Caco-2 (cell line): ENCODE measurements around the gene HOXA2. TPM values are rescaled to one million over a fixed set of nuclear protein-coding genes. Genes with fewer than 3 reads are reported as not detected.

Experiments
- BruUV-seq: library from RNA; stranded (reverse); fragments of 400-500 nt; replicated peaks from 2 replicates; lab custom pipeline; 2021; lab: Mats Ljungman, UMichigan
- CTCF ChIA-PET: fragments of 300-600 bp; sonication (Branson Sonifier 250); formaldehyde crosslinking; loops from one replicate; lab custom pipeline; 2022; ENCODE audit warnings: antibody characterized with exemption; lab: Charles Lee
- POLR2A ChIA-PET: fragments of 300-600 bp; sonication (Branson Sonifier 250); formaldehyde crosslinking; loops from one replicate; lab custom pipeline; 2022; ENCODE audit warnings: antibody characterized with exemption; lab: Charles Lee
- DNase-seq, 2 experiments: peaks; one replicate each; pipeline versions ENCODE4 v3.0.0 to v3.0.0-alpha.2; 2020 to 2022
- H3K27me3 ChIP-seq: replicated peaks from 2 replicates; pipeline ENCODE4 v1.6.0; 2011; ENCODE audit warnings: low read length; ENCODE audit not compliant: control insufficient read depth, insufficient read depth
- H3K36me3 ChIP-seq: 2 replicates; pipeline ENCODE4 v1.5.1; 2011; ENCODE audit warnings: low read length; ENCODE audit not compliant: control insufficient read depth, insufficient read depth
- H3K4me1 ChIP-seq: fragments of 250-450 bp; sonication (Bioruptor Pico); 2 replicates; pipeline ENCODE4 v1.5.1; 2020; ENCODE audit warnings: mild to moderate bottlenecking
- H3K4me3 ChIP-seq: 2 replicates; pipeline ENCODE4 v1.5.1; 2011; ENCODE audit warnings: low read depth, mild to moderate bottlenecking, control low read depth, low read length
- H3K9me3 ChIP-seq: fragments of 250-450 bp; sonication (Bioruptor Pico); 2 replicates; pipeline ENCODE4 v1.5.1; 2020; ENCODE audit warnings: mild to moderate bottlenecking, moderate library complexity
- H3K27ac Mint-ChIP-seq: one replicate; pipeline ENCODE4 v1.8.0; 2022; ENCODE audit warnings: mixed read lengths; ENCODE audit not compliant: unreplicated experiment
- H3K27me3 Mint-ChIP-seq: one replicate; pipeline ENCODE4 v1.8.0; 2022; ENCODE audit warnings: mixed read lengths; ENCODE audit not compliant: insufficient read depth, unreplicated experiment
- H3K36me3 Mint-ChIP-seq: one replicate; pipeline ENCODE4 v1.8.0; 2022; ENCODE audit warnings: mild to moderate bottlenecking, mixed read lengths; ENCODE audit not compliant: insufficient read depth, unreplicated experiment
- H3K4me1 Mint-ChIP-seq: one replicate; pipeline ENCODE4 v1.8.0; 2022; ENCODE audit warnings: low read depth, mixed read lengths; ENCODE audit not compliant: unreplicated experiment
- H3K4me3 Mint-ChIP-seq: one replicate; pipeline ENCODE4 v1.8.0; 2022; ENCODE audit warnings: mild to moderate bottlenecking, moderate library complexity, mixed read lengths; ENCODE audit not compliant: unreplicated experiment
- H3K9me3 Mint-ChIP-seq: one replicate; pipeline ENCODE4 v1.8.0; 2022; ENCODE audit warnings: mixed read lengths; ENCODE audit not compliant: unreplicated experiment
- CTCF ChIP-seq, 2 experiments: fragments of 200-600 bp in 1 of 2; IDR thresholded peaks; 1 replicate in 1 of 2; 2 replicates in 1 of 2; pipeline versions ENCODE4 v1.5.1 to v1.8.0; 2011 to 2022; ENCODE audit warnings: antibody characterized with exemption in 1 of 2, control low read depth in 1 of 2, inconsistent platforms in 1 of 2, low read depth in 1 of 2, low read length in 1 of 2, mild to moderate bottlenecking in 1 of 2, moderate library complexity in 1 of 2; ENCODE audit not compliant: insufficient read depth in 1 of 2, severe bottlenecking in 1 of 2, unreplicated experiment in 1 of 2
- intact Hi-C: fragments of 100-400 bp; cut with micrococcal nuclease; formaldehyde crosslinking; loops from one replicate; pipeline ENCODE4 v1.10.0; 2022; ENCODE audit not compliant: unreplicated experiment
- total RNA-seq: library from RNA; stranded (reverse); gene quantifications from 2 replicates; pipeline ENCODE4 v1.2.3, GENCODE V29; 2022

Gene HOXA2
- total RNA-seq, 1 experiment from 2014 or later = 1.5 TPM

GRCh38 chr7:27112955-27113949 lies 10.8 kb upstream of the HOXA2 start:
- Histone ChIP-seq H3K9me3 (no peaks in the 10 kb centered on the region), H3K27me3 (no peaks in the 10 kb centered on the region), H3K36me3 (no peaks in the 10 kb centered on the region; the same call in 1 of the 2 replicates), H3K4me1 (peaks cover 49% of the 10 kb centered on the region), H3K4me3 (peak overlapping the region; percentile 53)
- H3K4me1 Mint-ChIP-seq = peaks cover 24% of the 10 kb centered on the region
- peak; percentile 65 to 83 for DNase-seq
- peaks cover 34% of the 10 kb centered on the region for H3K36me3 Mint-ChIP-seq
- no peaks in the 10 kb centered on the region for H3K9me3 Mint-ChIP-seq
- CTCF ChIA-PET = no interaction called here
- no peaks in the 10 kb centered on the region for H3K27me3 Mint-ChIP-seq
- POLR2A ChIA-PET = interaction anchor here (2.1 to 2.7 kb wide), 3 partner anchors 9 to 18 kb away, joined by 4 to 19 read pairs (median 16); partner anchors contain the start of gene HOXA4
- peak overlapping the region; percentile 76 for H3K4me3 Mint-ChIP-seq
- H3K27ac Mint-ChIP-seq = peak overlapping the region; percentile 77
- no TSS peak for BruUV-seq
- intact Hi-C loops = no loop called here
- TF ChIP-seq CTCF (IDR thresholded peaks at IDR 0.05; ENCODE audit: insufficient read depth in 1 of 2, low read depth in 1 of 2, low read length in 1 of 2, severe bottlenecking in 1 of 2, unreplicated experiment in 1 of 2) = no peak

GRCh38 chr7:27112361-27112760 lies 9.9 kb upstream of the HOXA2 start:
- H3K27me3 Mint-ChIP-seq = no peaks in the 10 kb centered on the region
- intact Hi-C loops = no loop called here
- H3K4me3 ChIP-seq = no peak overlapping the region
- BruUV-seq = TSS peak; percentile 32
- H3K36me3 ChIP-seq = no peaks in the 10 kb centered on the region; the same call in 1 of the 2 replicates
- CTCF ChIA-PET = no interaction called here
- peaks cover 35% of the 10 kb centered on the region for H3K36me3 Mint-ChIP-seq
- POLR2A ChIA-PET = interaction anchor here (2.1 kb wide), 1 partner anchor 10 kb away, joined by 4 read pairs; no protein-coding TSS in a partner anchor
- peaks cover 24% of the 10 kb centered on the region for H3K4me1 Mint-ChIP-seq
- DNase-seq = no peak
- no peaks in the 10 kb centered on the region for H3K9me3 ChIP-seq
- H3K27me3 ChIP-seq = no peaks in the 10 kb centered on the region
- peak overlapping the region; percentile 85 for H3K4me3 Mint-ChIP-seq
- no peak for TF ChIP-seq CTCF (IDR thresholded peaks at IDR 0.05; ENCODE audit: insufficient read depth in 1 of 2, low read depth in 1 of 2, low read length in 1 of 2, severe bottlenecking in 1 of 2, unreplicated experiment in 1 of 2)
- H3K27ac Mint-ChIP-seq = no peak overlapping the region
- H3K4me1 ChIP-seq = peaks cover 40% of the 10 kb centered on the region
- no peaks in the 10 kb centered on the region for H3K9me3 Mint-ChIP-seq

- peaks cover 35% of the 10 kb centered on the region for H3K36me3 Mint-ChIP-seq
- intact Hi-C loops = no loop called here
- no peaks in the 10 kb centered on the region for H3K27me3 Mint-ChIP-seq
- DNase-seq = no peak
- CTCF ChIA-PET = interaction anchor here (1.4 to 1.5 kb wide), 3 partner anchors 39 to 163 kb away, joined by 4 to 7 read pairs (median 4); no protein-coding TSS in a partner anchor
- Histone ChIP-seq H3K9me3 (no peaks in the 10 kb centered on the region), H3K4me1 (peaks cover 34% of the 10 kb centered on the region), H3K4me3 (no peak overlapping the region), H3K27me3 (no peaks in the 10 kb centered on the region), H3K36me3 (no peaks in the 10 kb centered on the region; the same call in 1 of the 2 replicates)
- no peak for TF ChIP-seq CTCF (IDR thresholded peaks at IDR 0.05; ENCODE audit: insufficient read depth in 1 of 2, low read depth in 1 of 2, low read length in 1 of 2, severe bottlenecking in 1 of 2, unreplicated experiment in 1 of 2)
- H3K9me3 Mint-ChIP-seq = no peaks in the 10 kb centered on the region
- POLR2A ChIA-PET = no interaction called here
- BruUV-seq = no TSS peak
- H3K27ac Mint-ChIP-seq = peak overlapping the region; percentile 87
- peaks cover 24% of the 10 kb centered on the region for H3K4me1 Mint-ChIP-seq
- H3K4me3 Mint-ChIP-seq = peak overlapping the region; percentile 85
These were observed 9.3 kb upstream of the HOXA2 start for GRCh38 chr7:27111751-27112277.
